Type B pancreatic cell (in vitro differentiated cells): ENCODE data around the gene ZNF555. TPM values are rescaled to one million over a fixed set of nuclear protein-coding genes. Genes with fewer than 3 reads are reported as not detected.

Experiments
- DNase-seq: peaks from one replicate; pipeline ENCODE4 v3.0.0; 2021; ENCODE audit warnings: mixed read lengths; ENCODE audit not compliant: unreplicated experiment; ENCODE audit errors: extremely low spot score
- H3K27ac Mint-ChIP-seq: 2 replicates; pipeline ENCODE4 v1.8.0; 2021; ENCODE audit warnings: mild to moderate bottlenecking, mixed read lengths
- H3K27me3 Mint-ChIP-seq: 2 replicates; pipeline ENCODE4 v1.8.0; 2021; ENCODE audit warnings: mixed read lengths
- H3K36me3 Mint-ChIP-seq: 2 replicates; pipeline ENCODE4 v1.8.0; 2021; ENCODE audit warnings: mixed read lengths
- H3K4me1 Mint-ChIP-seq: one replicate; pipeline ENCODE4 v1.8.0; 2021; ENCODE audit warnings: mixed read lengths; ENCODE audit not compliant: unreplicated experiment
- H3K4me3 Mint-ChIP-seq: 2 replicates; pipeline ENCODE4 v1.8.0; 2021; ENCODE audit warnings: mild to moderate bottlenecking, mixed read lengths
- H3K9me3 Mint-ChIP-seq: 2 replicates; pipeline ENCODE4 v1.8.0; 2021; ENCODE audit warnings: mixed read lengths
- CTCF ChIP-seq: fragments of 200-600 bp; sonication (generic); conservative IDR thresholded peaks from 2 replicates; pipeline ENCODE4 v1.5.0; 2021; ENCODE audit warnings: antibody characterized with exemption, mild to moderate bottlenecking
- total RNA-seq: library from RNA; stranded (reverse); gene quantifications from 2 replicates; pipeline ENCODE4 v1.2.1, GENCODE V29; 2021; ENCODE audit warnings: low replicate concordance

ZNF555 gene
- total RNA-seq, 1 donor from 2014 or later = 9.7 TPM

DNA sequence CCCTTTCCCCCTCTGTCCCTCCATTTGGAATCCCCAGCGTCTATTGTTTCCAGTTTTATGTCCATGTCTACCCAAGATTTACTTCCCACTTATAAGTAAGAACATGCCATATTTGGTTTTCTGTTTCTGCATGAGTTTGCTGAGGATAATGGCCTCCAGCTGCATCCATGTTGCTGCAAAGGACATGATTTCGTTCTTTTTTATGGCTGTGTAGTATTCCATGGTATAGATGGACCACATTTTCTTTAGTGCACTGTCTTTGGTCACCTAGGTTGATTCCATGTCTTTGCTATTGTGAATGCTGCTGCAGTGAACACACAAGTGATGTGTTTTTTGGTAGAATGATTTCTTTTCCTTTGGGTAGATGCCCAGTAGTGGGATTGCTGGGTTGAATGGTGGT is 3.8 kb downstream of the ZNF555 start:
- TF ChIP-seq CTCF = no peak
- Mint-ChIP-seq H3K36me3 (peaks cover 25% of the 10 kb centered on the region), H3K27ac (no peak overlapping the region), H3K27me3 (no peaks in the 10 kb centered on the region), H3K4me1 (peaks cover 6% of the 10 kb centered on the region), H3K9me3 (peaks cover 7% of the 10 kb centered on the region), H3K4me3 (peak overlapping the region; percentile 52)
- no peak for DNase-seq

DNA sequence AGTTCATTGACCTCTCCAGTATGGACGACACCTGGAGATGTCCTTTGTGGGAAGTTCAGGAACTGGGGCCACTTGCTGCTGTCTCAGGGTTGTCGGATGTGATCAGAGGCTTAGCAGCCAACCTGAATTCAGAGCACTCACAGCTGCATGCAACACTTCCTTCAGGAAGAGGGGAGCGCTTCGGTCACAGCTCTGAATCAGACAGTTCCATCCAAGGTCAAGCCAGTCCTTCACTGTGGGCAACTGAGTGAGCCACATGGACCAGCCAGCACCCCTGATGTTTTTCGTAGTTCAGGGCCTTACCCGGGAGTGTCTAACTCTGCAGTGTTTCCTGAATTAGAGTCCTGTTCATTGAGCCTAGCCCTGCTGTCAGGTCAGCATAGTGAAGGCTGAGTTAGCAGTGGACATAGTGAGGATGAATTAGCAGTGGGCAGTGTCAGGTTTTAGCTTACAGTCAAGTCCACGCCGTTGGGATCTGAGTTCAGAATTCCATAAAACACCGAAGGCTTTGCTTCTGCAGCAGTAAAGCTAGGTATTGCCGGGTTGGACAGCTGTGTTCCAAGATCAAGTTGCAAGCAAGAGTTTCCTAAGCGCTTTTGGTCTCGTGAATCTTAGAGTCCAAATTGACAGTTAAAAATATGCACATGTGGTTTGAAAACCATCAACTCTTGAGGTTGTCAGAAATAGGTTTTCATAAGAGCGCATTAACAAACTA is 5.1 kb downstream of the ZNF555 start:
- DNase-seq = no peak
- no peak for TF ChIP-seq CTCF
- H3K36me3 Mint-ChIP-seq = peaks cover 36% of the 10 kb centered on the region
- H3K27ac Mint-ChIP-seq = no peak overlapping the region
- H3K4me3 Mint-ChIP-seq = no peak overlapping the region
- no peaks in the 10 kb centered on the region for H3K27me3 Mint-ChIP-seq
- H3K4me1 Mint-ChIP-seq = peaks cover 6% of the 10 kb centered on the region
- peaks cover 16% of the 10 kb centered on the region for H3K9me3 Mint-ChIP-seq

DNA sequence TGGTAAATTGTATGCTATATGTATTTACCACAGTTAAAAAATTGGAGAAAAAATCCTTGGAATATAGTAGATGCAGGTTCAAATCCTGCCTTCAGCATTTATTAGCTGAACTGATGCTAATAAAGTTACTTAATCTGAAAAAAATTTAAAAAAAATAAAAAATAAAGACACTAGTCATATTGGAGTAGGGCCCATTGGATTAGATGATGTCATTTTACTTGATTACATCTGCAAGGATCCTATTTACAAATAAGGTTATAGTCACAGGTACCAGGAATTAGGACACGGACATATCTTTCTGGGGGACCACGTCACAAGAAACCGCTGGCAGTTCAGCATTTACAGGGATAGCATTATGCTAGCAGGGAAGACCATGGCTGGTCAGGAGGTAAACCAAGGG is 6.2 kb downstream of the ZNF555 start:
- TF ChIP-seq CTCF = no peak

DNA sequence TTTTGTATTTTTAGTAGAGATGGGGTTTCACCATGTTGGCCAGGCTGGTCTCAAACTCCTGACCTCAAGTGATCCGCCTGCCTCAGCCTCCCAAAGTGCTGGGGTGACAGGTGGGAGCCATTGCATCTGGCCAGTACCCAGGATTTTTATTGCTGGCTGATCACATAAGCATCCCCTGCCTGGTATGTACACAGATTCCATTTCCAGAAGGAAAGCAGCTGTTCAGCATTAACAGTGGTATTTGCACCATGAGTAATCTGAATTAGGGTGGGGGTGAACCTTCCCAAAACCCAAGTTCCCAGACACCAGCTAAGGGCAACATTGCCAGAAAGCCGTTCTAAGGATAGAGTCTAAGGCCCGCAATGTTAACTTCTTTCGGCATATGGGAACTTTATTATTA is 7.3 kb downstream of the ZNF555 start:
- H3K27me3 Mint-ChIP-seq = no peaks in the 10 kb centered on the region
- no peak for TF ChIP-seq CTCF
- H3K9me3 Mint-ChIP-seq = peaks cover 20% of the 10 kb centered on the region
- no peak overlapping the region for H3K4me3 Mint-ChIP-seq
- peaks cover 55% of the 10 kb centered on the region for H3K36me3 Mint-ChIP-seq
- H3K27ac Mint-ChIP-seq = no peak overlapping the region
- DNase-seq = no peak
- H3K4me1 Mint-ChIP-seq = no peaks in the 10 kb centered on the region

More for the DNA sequence above, 6.2 kb downstream of the ZNF555 start:
- Mint-ChIP-seq H3K9me3 (peaks cover 18% of the 10 kb centered on the region), H3K4me1 (peaks cover 1% of the 10 kb centered on the region), H3K27me3 (no peaks in the 10 kb centered on the region), H3K27ac (no peak overlapping the region), H3K36me3 (peaks cover 44% of the 10 kb centered on the region), H3K4me3 (no peak overlapping the region)
- no peak for DNase-seq

DNA sequence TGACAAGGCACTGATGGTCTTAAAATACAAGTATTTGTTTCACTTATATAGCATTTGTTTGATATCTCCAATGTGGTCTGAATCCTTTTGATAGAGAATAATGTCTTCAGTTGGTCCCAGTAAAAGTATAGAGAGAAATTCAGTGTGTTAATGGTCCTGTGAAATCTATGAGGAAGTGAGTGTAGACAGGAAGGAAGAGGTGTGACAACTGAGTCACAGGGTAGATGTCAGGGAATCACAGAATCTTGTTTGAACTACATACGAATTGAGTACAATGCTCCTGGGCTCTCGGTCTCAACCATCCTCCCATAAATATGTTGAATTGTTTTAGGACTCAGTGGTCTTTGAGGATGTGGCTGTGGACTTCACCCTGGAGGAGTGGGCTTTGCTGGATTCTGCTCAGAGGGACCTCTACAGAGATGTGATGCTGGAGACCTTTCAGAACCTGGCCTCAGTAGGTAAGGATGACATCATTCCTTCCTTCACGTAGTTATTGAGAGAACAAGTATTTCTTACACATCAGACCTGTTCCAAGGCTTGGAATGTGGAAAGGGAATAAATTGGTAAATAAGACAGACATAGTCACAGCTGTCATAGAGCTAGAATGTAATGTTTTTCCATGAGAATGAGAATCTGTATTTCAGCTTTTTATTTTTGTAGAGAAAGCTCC is 9.1 kb downstream of the ZNF555 start:
- Mint-ChIP-seq H3K9me3 (peaks cover 20% of the 10 kb centered on the region), H3K36me3 (peaks cover 64% of the 10 kb centered on the region), H3K4me1 (no peaks in the 10 kb centered on the region), H3K4me3 (peak overlapping the region; percentile 8), H3K27me3 (no peaks in the 10 kb centered on the region), H3K27ac (no peak overlapping the region)
- no peak for TF ChIP-seq CTCF
- no peak for DNase-seq
